Middle frontal gyrus (tissue), 1 donor: ENCODE data around the gene CNTN1.

Source experiments
- DNase-seq: peaks from one replicate; pipeline ENCODE4 v3.0.0-alpha.2; 2015; ENCODE audit warnings: low spot score; ENCODE audit errors: extremely low spot score

CNTN1 gene

GRCh38 chr12:40957417-40957816, 265.2 kb downstream of the CNTN1 start:
- DNase-seq, result no peak

GRCh38 chr12:40959041-40959440, 266.8 kb downstream of the CNTN1 start:
- no peak for DNase-seq

- DNase-seq, result no peak
These were observed 271.5 kb downstream of the CNTN1 start for GRCh38 chr12:40963751-40964150.

GRCh38 chr12:40969796-40970195, 277.6 kb downstream of the CNTN1 start:
- no peak for DNase-seq

- DNase-seq, result no peak
These were observed 278.2 kb downstream of the CNTN1 start for GRCh38 chr12:40970320-40970907.

GRCh38 chr12:40971911-40972310, 279.7 kb downstream of the CNTN1 start:
- no peak for DNase-seq

GRCh38 chr12:40976546-40976945, 284.3 kb downstream of the CNTN1 start:
- no peak for DNase-seq

- no peak for DNase-seq
These were observed 288.3 kb downstream of the CNTN1 start for GRCh38 chr12:40980427-40980961.

GRCh38 chr12:40986001-40986400, 293.8 kb downstream of the CNTN1 start:
- DNase-seq, result no peak

- no peak for DNase-seq
These were observed 296.1 kb downstream of the CNTN1 start for GRCh38 chr12:40988355-40988754.

GRCh38 chr12:40988824-40989223, 296.6 kb downstream of the CNTN1 start:
- no peak for DNase-seq

GRCh38 chr12:40989785-40990184, 297.5 kb downstream of the CNTN1 start:
- no peak for DNase-seq

GRCh38 chr12:40992158-40992557, 299.9 kb downstream of the CNTN1 start:
- DNase-seq, result no peak

- DNase-seq, result no peak
These were observed 300.4 kb downstream of the CNTN1 start for GRCh38 chr12:40992674-40993073.

GRCh38 chr12:40993158-40993557, 300.9 kb downstream of the CNTN1 start:
- no peak for DNase-seq

- DNase-seq, result no peak
These were observed 303.9 kb downstream of the CNTN1 start for GRCh38 chr12:40996091-40996490.

- DNase-seq, result no peak
These were observed 307.0 kb downstream of the CNTN1 start for GRCh38 chr12:40999210-40999609.

- no peak for DNase-seq
These were observed 316.2 kb downstream of the CNTN1 start for GRCh38 chr12:41008472-41008871.

GRCh38 chr12:41011939-41012338, 319.7 kb downstream of the CNTN1 start:
- no peak for DNase-seq

- no peak for DNase-seq
These were observed 321.8 kb downstream of the CNTN1 start for GRCh38 chr12:41013881-41014642.

GRCh38 chr12:41014643-41015020, 322.4 kb downstream of the CNTN1 start:
- no peak for DNase-seq

- DNase-seq, result no peak
These were observed 325.8 kb downstream of the CNTN1 start for GRCh38 chr12:41018010-41018409.

GRCh38 chr12:41019461-41019860, 327.2 kb downstream of the CNTN1 start:
- DNase-seq, result no peak
